ENCODE data around the gene PGBD5.

Gene PGBD5

GRCh38 chr1:230394134-230394533 is 32.0 kb downstream of the PGBD5 start:
- DNase-seq = no peak

DNA sequence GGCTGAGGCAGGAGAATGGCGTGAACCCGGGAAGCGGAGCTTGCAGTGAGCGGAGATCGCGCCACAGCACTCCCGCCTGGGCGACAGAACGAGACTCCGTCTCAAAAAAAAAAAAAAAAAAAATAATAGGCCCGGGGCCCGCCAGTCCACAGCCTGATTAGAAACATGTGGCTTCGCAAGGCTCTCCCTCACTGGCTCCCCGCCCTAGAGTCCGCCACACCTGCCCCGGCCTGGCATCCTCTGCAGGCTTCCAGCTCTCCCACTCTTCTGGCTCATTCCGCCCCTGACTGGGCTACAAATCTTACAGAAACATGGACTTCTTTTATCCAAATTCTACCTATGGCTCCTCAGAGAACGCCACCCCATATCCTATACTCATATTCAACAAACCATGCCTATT is 32.4 kb downstream of the PGBD5 start:
- no peak for DNase-seq

DNA sequence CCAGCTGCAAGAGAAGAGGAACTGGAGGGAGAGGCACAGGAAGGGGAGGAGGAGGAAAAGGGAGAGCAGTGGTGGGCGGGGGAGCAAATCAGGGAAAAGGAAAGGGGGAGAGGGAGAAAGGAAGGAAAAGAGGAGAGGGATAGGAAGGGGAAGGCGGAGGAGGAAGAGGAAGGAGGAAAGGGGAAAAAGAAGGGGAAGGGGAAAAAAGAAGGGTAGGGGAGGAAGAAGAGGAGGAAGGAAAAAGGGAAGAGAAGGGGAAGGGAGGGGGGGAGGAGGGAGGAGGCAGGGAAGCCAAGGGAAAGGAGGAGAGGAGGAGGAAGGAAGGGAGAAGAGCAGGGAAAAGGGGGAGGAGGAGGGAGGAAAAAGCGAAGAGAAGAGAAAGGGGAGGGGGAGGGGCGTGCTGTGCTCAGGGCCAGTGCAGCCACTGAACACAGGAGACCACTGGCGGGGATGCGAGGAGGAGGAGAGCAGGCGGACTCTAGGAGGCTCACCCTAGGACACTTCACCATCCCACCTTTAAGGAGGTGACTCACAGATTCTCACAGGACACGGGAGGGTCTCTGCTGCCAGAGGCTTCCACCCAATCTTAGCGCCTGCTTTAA is 33.1 kb downstream of the PGBD5 start:
- DNase-seq = no peak

GRCh38 chr1:230392536-230392909 is 33.6 kb downstream of the PGBD5 start:
- no peak for DNase-seq

DNA sequence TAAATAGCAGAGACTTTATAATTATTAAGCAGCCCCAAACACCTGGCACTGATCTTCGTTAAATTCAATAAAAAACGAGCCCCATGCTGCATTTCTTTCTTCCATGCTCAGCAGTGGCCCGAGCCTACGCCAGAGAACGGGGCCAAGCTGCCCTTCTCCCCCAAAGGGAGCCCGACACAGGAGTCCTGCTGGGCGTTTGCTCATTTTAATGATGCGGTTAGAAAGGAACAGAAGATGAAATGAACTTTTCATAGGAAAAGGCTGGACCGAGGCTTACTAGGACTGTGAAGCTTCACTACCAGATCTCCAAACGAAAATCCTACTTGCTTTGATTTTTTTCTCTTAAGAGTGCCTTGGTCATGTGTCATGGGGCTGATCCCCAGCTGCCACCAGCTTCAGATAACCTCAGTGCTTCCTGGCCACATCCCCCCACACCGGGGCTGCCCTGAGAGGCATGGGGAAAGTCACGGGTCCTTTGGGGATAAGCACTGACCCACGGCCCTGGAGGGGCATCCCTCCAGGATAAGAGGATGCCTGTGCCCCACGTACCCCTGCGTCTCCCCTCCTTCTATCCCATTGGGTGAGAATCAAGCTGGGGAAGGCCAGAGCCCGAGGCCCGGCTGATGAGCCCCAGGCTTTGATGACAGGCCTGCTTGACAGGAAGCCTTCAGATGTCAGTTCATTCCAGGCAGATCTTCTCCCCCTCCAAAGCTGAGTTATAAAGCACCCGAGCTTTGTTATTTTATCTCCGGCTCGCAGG is 34.2 kb downstream of the PGBD5 start:
- no peak for DNase-seq

GRCh38 chr1:230390371-230390770 is 35.8 kb downstream of the PGBD5 start:
- no peak for DNase-seq

DNA sequence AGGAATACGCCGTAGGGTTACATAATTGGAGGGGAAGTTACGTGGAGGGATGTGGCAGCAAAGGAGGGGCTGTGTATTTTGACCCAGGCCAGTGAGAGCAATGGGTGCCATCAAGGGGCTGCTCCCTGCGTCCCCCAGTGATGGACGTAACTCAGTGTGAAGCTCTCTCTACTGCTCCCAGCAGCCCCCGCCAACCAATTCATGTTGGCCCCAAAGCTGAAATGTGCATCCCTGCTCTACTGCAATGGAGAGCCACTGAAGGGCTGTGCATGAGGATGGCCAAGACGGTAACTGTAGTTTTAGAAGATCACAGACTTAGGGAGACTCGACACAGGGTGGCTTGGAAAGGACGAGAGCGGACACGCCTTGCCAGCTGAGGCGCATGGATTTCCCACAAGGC is 38.3 kb downstream of the PGBD5 start:
- DNase-seq = no peak

- DNase-seq = no peak
Observed at GRCh38 chr1:230387296-230387695, 38.8 kb downstream of the PGBD5 start.

DNA sequence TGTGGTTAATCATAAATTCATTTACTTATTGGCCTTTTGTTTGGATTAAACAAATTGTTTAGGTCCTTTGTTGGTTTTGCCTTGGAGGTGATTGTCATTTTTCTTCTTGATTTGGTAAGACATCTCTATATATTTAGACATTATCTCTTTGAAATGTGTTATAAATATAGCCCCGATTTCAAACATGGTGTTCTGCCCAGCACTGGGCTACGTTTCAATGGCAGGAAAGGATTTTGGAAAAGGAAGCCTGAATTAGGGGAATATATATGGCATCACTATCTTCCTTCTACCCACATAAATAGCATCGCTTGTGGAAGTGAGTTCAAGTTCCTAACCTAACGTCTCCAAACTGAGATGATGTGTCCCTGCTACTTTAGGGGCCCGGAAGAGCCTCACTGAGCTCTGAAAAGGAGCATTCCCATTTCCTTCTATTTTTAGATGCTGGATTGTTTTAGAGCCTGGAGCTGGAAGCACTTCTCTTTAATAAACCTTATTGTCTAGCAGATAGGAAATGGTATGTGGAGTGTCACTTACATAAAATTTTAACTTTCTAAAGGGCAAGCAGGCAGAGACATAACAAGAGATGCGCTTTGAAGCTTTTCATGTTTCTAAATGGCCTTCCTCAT is 39.4 kb downstream of the PGBD5 start:
- DNase-seq = no peak

DNA sequence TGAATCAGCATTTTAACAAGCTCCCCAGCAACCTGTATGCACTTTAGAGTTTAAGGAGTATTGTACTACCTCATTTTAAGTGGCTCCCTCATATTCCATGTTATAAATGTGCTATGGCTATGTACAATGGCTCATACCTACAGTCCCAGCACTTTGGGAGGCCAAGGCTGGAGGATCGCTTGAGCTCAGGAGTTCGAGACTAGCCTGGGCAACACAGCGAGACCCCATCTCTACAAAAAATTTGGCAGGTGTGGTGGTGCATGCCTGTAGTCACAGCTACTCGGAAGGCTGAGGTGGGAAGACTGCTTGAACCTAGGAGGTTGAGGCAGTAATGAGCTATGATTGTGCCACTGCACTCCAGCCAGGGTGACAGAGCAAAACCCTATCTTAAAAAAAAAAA is 40.2 kb downstream of the PGBD5 start:
- DNase-seq = no peak

- no peak for DNase-seq
Observed at GRCh38 chr1:230385158-230385450, 41.0 kb downstream of the PGBD5 start.

DNA sequence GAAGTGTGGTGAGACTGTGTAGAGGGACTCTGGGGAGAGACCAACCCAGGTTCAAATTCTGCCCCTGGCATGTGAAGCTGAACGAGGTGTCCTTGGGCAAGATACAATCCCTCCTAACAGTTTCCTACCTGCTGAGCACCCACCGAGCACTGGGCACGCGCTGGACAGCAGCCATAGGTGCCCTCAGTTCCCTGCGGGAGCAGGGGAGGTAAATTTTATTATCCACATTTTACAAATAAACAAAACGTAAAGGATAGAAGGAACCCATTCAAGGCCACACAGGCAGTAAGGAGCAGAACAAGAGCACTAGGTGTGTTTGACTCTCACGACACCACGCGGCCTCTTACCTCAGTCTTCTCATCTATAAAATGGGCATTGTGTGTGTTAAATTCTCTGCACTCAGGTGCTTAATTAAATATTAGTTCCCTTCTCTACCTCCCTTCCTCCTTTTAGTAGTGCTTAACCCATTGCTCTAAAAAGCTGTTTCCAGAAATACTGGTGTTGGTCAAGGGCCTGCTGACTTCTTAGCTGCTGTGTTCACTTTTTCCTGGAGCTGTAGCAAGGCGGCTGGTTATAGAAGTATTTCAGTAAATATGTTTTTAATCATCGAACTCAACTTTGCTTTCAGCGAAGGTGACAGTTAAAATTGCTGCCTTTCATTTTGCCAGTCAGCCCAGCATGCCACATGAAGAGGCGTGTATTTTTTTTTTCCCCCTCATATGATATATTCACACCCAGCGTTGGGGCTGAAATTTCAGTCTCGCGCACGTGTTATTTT is 41.6 kb downstream of the PGBD5 start:
- no peak for DNase-seq

- DNase-seq = no peak
Observed at GRCh38 chr1:230383425-230383824, 42.7 kb downstream of the PGBD5 start.

- DNase-seq = no peak
Observed at GRCh38 chr1:230382001-230382491, 44.1 kb downstream of the PGBD5 start.

DNA sequence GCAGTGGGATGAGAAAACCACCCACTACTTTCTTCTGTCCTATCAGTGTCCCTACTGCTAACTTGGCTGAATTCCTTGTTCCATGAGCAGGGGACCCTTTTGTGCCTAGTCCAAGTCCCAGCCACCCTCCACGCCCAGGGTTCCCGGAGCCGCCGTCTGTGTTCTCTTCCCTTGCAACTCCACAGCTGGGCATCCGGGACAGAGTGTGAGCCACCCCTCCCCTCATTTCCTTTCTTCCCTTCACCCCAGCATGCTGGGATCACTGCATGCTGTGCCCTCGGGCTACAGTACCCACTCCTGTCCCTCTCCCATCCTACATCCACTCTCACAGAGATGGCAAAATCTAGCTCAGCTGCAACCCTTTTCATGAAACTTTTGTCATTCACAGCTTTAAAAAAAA is 44.5 kb downstream of the PGBD5 start:
- DNase-seq = no peak

GRCh38 chr1:230381049-230381467 is 45.1 kb downstream of the PGBD5 start:
- DNase-seq = no peak

- no peak for DNase-seq
Observed at GRCh38 chr1:230379928-230380327, 46.2 kb downstream of the PGBD5 start.

DNA sequence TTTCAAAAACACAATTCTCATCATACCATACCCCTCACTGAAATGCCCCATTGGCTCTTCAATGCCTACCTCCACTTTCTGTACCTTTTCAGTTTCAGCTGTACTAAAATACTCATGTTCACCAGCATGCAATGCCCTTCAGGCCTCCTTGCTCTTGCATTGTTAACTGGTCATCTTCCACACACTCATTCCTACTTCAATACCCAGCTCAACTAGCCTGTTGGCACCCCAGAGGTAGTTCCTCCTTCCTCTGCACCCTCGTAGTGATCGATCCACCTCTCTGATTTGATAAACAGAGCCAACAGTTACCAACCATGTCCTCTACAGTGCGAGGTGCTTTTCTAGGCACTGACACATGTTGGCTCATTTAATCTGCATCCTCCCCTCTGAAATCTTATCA is 46.7 kb downstream of the PGBD5 start:
- DNase-seq = no peak

DNA sequence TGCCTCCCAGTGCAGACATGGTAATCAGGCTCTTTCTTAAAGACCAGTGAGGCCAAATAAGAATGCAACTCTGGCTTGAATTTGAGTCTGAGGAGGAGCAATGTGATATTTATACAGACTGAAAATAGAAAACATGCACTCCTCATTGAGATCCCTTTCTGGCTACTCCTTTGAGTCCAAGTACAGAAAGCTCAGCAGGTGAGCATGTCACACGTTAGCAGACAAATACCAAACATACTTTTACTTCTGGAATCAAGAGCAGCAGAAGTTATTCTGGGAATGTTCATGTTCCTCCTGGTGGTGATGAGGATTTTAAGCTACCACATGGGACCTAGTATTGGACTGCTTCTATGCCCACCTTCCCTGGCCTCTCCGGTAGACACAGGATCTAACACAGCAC is 48.3 kb downstream of the PGBD5 start:
- DNase-seq = no peak

- DNase-seq = no peak
Observed at GRCh38 chr1:230377324-230377723, 48.8 kb downstream of the PGBD5 start.

DNA sequence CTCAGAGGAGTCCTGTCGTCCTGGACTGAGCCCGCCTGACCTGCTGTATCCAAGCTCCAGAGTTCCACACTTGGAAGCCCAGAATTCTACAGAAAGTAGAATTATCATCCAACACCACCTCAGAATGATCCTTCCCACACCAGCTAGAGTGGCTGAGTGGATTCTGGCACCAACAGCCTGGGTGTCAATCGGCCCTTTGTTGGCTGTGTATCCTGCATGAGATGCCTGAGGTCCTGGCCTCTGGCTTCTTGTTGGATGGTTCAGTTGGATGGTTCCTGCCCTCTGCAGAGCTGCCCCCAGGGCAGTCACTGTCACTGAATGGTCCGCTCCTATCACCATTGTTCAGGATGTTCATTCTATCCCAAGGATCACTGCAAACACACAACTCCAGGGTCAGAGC is 49.8 kb downstream of the PGBD5 start:
- no peak for DNase-seq

- DNase-seq = no peak
Observed at GRCh38 chr1:230375780-230376179, 50.4 kb downstream of the PGBD5 start.

DNA sequence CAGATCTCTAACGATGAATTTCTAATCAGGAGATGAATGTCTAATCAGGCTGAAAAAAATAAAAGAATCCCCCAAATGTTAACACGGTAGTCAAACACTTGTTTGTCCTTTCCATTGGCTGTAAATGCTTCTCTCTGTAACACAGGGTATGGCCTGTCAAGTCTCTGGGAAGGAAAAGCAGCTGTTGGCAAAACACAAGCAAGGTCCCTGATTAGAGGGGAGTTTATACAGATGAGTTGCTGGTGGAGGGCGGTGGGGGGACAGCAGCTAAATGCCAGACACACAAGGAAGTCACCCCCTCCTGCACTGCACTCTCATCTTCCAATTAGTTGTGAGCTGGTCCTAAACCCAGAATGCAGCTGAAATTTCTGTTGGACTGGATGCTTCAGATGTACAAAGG is 51.0 kb downstream of the PGBD5 start:
- DNase-seq = no peak
